Sciatic nerve (tissue), 2 donors: ENCODE data around the gene LYPLA2. TPM values are rescaled to one million over a fixed set of nuclear protein-coding genes. Genes with fewer than 3 reads are reported as not detected.

ENCODE experiments used
- ATAC-seq: fragments of 200-7000 bp; cut with Tn5 transposase; one replicate; pipeline ENCODE4 v1.9.1; 2020; ENCODE audit warnings: mild to moderate bottlenecking, moderate library complexity
- DNase-seq: peaks from one replicate; pipeline ENCODE4 v3.0.0-alpha.2; 2020; ENCODE audit warnings: low spot score
- intact Hi-C: fragments of 100-400 bp; cut with DNase I; formaldehyde crosslinking; loops from one replicate; pipeline ENCODE4 v1.14.2; 2022
- total RNA-seq: library from RNA; stranded (reverse); fragmentation: NEBNext Ultra II Directional; extraction: Animal tissue kit (Norgen Biotek cat#: 25700); gene quantifications from one replicate; pipeline ENCODE4 v1.2.1, GENCODE V29; 2021
- donor health status: DM: no; HTN: no; CAD: no.
- donor health status: DM: no; HTN: no; CAD: no.

Gene LYPLA2
- total RNA-seq = 30.7 TPM

- intact Hi-C loops = no loop called here
- DNase-seq (peak; percentile 97), ATAC-seq (peak; percentile 95)
Observed at GRCh38 chr1:23790696-23791515, at the start of gene LYPLA2. Gene LYPLA2 (plus strand): TSS chr1:23791145. CDS start chr1:23792683, 1,538 bp downstream.

- no peak for DNase-seq
- ATAC-seq = no peak
- intact Hi-C loops = no loop called here
Observed at GRCh38 chr1:23741609-23742008, 49.3 kb upstream of the LYPLA2 start.

GRCh38 chr1:23742670-23743286 lies 48.2 kb upstream of the LYPLA2 start:
- no peak for DNase-seq
- intact Hi-C loops = no loop called here
- no peak for ATAC-seq

GRCh38 chr1:23743287-23744152 lies 47.4 kb upstream of the LYPLA2 start, which contains the start of gene ELOA:
Gene ELOA (plus strand): TSS chr1:23743471. CDS start chr1:23743504, 33 bp downstream.
- ATAC-seq (peak; percentile 92), DNase-seq (peak; percentile 83)
- intact Hi-C loops = no loop called here

GRCh38 chr1:23745515-23745914 lies 45.4 kb upstream of the LYPLA2 start:
- intact Hi-C loops = no loop called here
- DNase-seq = no peak

GRCh38 chr1:23748016-23748415 lies 42.9 kb upstream of the LYPLA2 start:
- no peak for DNase-seq
- ATAC-seq = no peak
- intact Hi-C loops = no loop called here

More at GRCh38 chr1:23745515-23745914, 45.4 kb upstream of the LYPLA2 start:
- no peak for ATAC-seq

- DNase-seq = no peak
Observed at GRCh38 chr1:23751050-23751814, 39.7 kb upstream of the LYPLA2 start.

GRCh38 chr1:23751815-23752200 lies 39.1 kb upstream of the LYPLA2 start:
- DNase-seq (no peak), ATAC-seq (no peak)

More at GRCh38 chr1:23751050-23751814, 39.7 kb upstream of the LYPLA2 start:
- intact Hi-C loops = no loop called here
- peak; percentile 42 for ATAC-seq

GRCh38 chr1:23752909-23753308 lies 38.0 kb upstream of the LYPLA2 start:
- DNase-seq (no peak), ATAC-seq (no peak)
- intact Hi-C loops = no loop called here

More at GRCh38 chr1:23751815-23752200, 39.1 kb upstream of the LYPLA2 start:
- intact Hi-C loops = no loop called here

- no peak for DNase-seq
- intact Hi-C loops = no loop called here
- ATAC-seq = no peak
Observed at GRCh38 chr1:23756676-23757075, 34.3 kb upstream of the LYPLA2 start.

- no peak for DNase-seq
- no peak for ATAC-seq
- intact Hi-C loops = no loop called here
Observed at GRCh38 chr1:23757812-23758211, 33.1 kb upstream of the LYPLA2 start.

- DNase-seq (no peak), ATAC-seq (peak; percentile 83)
- intact Hi-C loops = no loop called here
Observed at GRCh38 chr1:23759277-23759676, 31.7 kb upstream of the LYPLA2 start.

- DNase-seq (no peak), ATAC-seq (peak; percentile 45)
- intact Hi-C loops = no loop called here
Observed at GRCh38 chr1:23763041-23763577, 27.8 kb upstream of the LYPLA2 start.

GRCh38 chr1:23768733-23769132 lies 22.2 kb upstream of the LYPLA2 start:
- ATAC-seq = no peak
- intact Hi-C loops = no loop called here

GRCh38 chr1:23772049-23772853 lies 18.7 kb upstream of the LYPLA2 start:
- peak; percentile 94 for DNase-seq
- peak; percentile 89 for ATAC-seq
- intact Hi-C loops = no loop called here

More at GRCh38 chr1:23768733-23769132, 22.2 kb upstream of the LYPLA2 start:
- DNase-seq = no peak

GRCh38 chr1:23772854-23773242 lies 18.1 kb upstream of the LYPLA2 start:
- intact Hi-C loops = no loop called here
- DNase-seq = no peak
- ATAC-seq = no peak

- DNase-seq = no peak
- intact Hi-C loops = no loop called here
- ATAC-seq = no peak
Observed at GRCh38 chr1:23774174-23774880, 16.6 kb upstream of the LYPLA2 start.
